HG02981 (cell line): ENCODE results near the gene PPP4R4.

Source experiments
- ATAC-seq: cut with Tn5 transposase; IDR thresholded peaks from one replicate; pipeline ENCODE4 v1.9.1; 2021; ENCODE audit warnings: mild to moderate bottlenecking, moderate library complexity; ENCODE audit not compliant: unreplicated experiment

The PPP4R4 gene

GRCh38 chr14:94173885-94174603 is at the start of gene PPP4R4:
TSS of gene PPP4R4 (plus strand) at chr14:94174322. CDS start at chr14:94174466, 144 bp downstream.
- ATAC-seq: peak; percentile 75

- ATAC-seq: no peak
These were observed 49.3 kb upstream of the PPP4R4 start for GRCh38 chr14:94124582-94125377.

GRCh38 chr14:94125659-94126418 is 48.3 kb upstream of the PPP4R4 start:
- no peak for ATAC-seq

GRCh38 chr14:94126419-94126677 is 47.8 kb upstream of the PPP4R4 start:
- no peak for ATAC-seq

GRCh38 chr14:94126800-94127199 is 47.3 kb upstream of the PPP4R4 start:
- ATAC-seq: no peak

- ATAC-seq: no peak
These were observed 46.8 kb upstream of the PPP4R4 start for GRCh38 chr14:94127330-94127729.

GRCh38 chr14:94128216-94128839 is 45.8 kb upstream of the PPP4R4 start:
- no peak for ATAC-seq

- ATAC-seq: peak; percentile 96
These were observed 44.9 kb upstream of the PPP4R4 start, which contains the start of gene IFI27L2 for GRCh38 chr14:94129111-94129757. TSS of gene IFI27L2 (minus strand) at chr14:94129604. CDS start at chr14:94129564, 40 bp downstream.

GRCh38 chr14:94129758-94130414 is 44.2 kb upstream of the PPP4R4 start:
- ATAC-seq: no peak

GRCh38 chr14:94132285-94132887 is 41.7 kb upstream of the PPP4R4 start:
- peak; percentile 32 for ATAC-seq

- no peak for ATAC-seq
These were observed 38.6 kb upstream of the PPP4R4 start for GRCh38 chr14:94135476-94135875.

GRCh38 chr14:94136575-94137331 is 37.4 kb upstream of the PPP4R4 start:
- ATAC-seq: peak; percentile 82

GRCh38 chr14:94138251-94138650 is 35.9 kb upstream of the PPP4R4 start:
- no peak for ATAC-seq

GRCh38 chr14:94139006-94139405 is 35.1 kb upstream of the PPP4R4 start:
- no peak for ATAC-seq

GRCh38 chr14:94139421-94139820 is 34.7 kb upstream of the PPP4R4 start:
- ATAC-seq: no peak

- ATAC-seq: no peak
These were observed 31.9 kb upstream of the PPP4R4 start for GRCh38 chr14:94142247-94142646.

GRCh38 chr14:94142836-94143235 is 31.3 kb upstream of the PPP4R4 start:
- ATAC-seq: no peak

- no peak for ATAC-seq
These were observed 30.9 kb upstream of the PPP4R4 start for GRCh38 chr14:94143239-94143638.

GRCh38 chr14:94143711-94144110 is 30.4 kb upstream of the PPP4R4 start:
- no peak for ATAC-seq
